ENCODE results near the gene BAIAP2.

BAIAP2 gene

GRCh38 chr17:81131486-81132196 is 96.7 kb downstream of the BAIAP2 start:
- Histone ChIP-seq H3K36me3 (ENCODE audit: insufficient read depth, low read length) (no peaks in the 10 kb centered on the region), H3K4me3 (ENCODE audit: low read depth in 1 of 2, low read length in 2 of 2) (no peak overlapping the region), H3K9me3 (ENCODE audit: low read length) (no peaks in the 10 kb centered on the region), H3K9ac (ENCODE audit: low read length) (no peak overlapping the region), H3K27ac (ENCODE audit: low read depth, low read length) (no peak overlapping the region), H3K4me1 (ENCODE audit: insufficient read depth, low read length) (no peaks in the 10 kb centered on the region), H3K27me3 (ENCODE audit: control insufficient read depth in 1 of 2, insufficient read depth in 2 of 2, low read length in 2 of 2) (peaks cover 0 to under 1% of the 10 kb centered on the region in 2 donors)

- H3K4me3 ChIP-seq (ENCODE audit: low read depth in 1 of 2, low read length in 2 of 2): no peak overlapping the region
- H3K4me1 ChIP-seq (ENCODE audit: insufficient read depth, low read length): no peaks in the 10 kb centered on the region
- H3K27ac ChIP-seq (ENCODE audit: low read depth, low read length): no peak overlapping the region
- no peaks in the 10 kb centered on the region for H3K36me3 ChIP-seq (ENCODE audit: insufficient read depth, low read length)
- H3K9ac ChIP-seq (ENCODE audit: low read length): no peak overlapping the region
- H3K27me3 ChIP-seq (ENCODE audit: control insufficient read depth in 1 of 2, insufficient read depth in 2 of 2, low read length in 2 of 2): no peaks in the 10 kb centered on the region
- no peaks in the 10 kb centered on the region for H3K9me3 ChIP-seq (ENCODE audit: low read length)
These were observed 97.2 kb downstream of the BAIAP2 start for GRCh38 chr17:81132197-81132540.

- H3K9me3 ChIP-seq (ENCODE audit: low read length): no peaks in the 10 kb centered on the region
- no peaks in the 10 kb centered on the region for H3K27me3 ChIP-seq (ENCODE audit: control insufficient read depth in 1 of 2, insufficient read depth in 2 of 2, low read length in 2 of 2)
- H3K4me3 ChIP-seq (ENCODE audit: low read depth in 1 of 2, low read length in 2 of 2): no peak overlapping the region
- no peak overlapping the region for H3K9ac ChIP-seq (ENCODE audit: low read length)
- no peaks in the 10 kb centered on the region for H3K36me3 ChIP-seq (ENCODE audit: insufficient read depth, low read length)
- no peak overlapping the region for H3K27ac ChIP-seq (ENCODE audit: low read depth, low read length)
- H3K4me1 ChIP-seq (ENCODE audit: insufficient read depth, low read length): no peaks in the 10 kb centered on the region
These were observed 98.1 kb downstream of the BAIAP2 start for GRCh38 chr17:81132770-81133723.

GRCh38 chr17:81134064-81134781 is 99.3 kb downstream of the BAIAP2 start:
- no peak overlapping the region for H3K4me3 ChIP-seq (ENCODE audit: low read depth in 1 of 2, low read length in 2 of 2)
- no peaks in the 10 kb centered on the region for H3K9me3 ChIP-seq (ENCODE audit: low read length)
- H3K4me1 ChIP-seq (ENCODE audit: insufficient read depth, low read length): no peaks in the 10 kb centered on the region
- no peak overlapping the region for H3K27ac ChIP-seq (ENCODE audit: low read depth, low read length)
- H3K9ac ChIP-seq (ENCODE audit: low read length): no peak overlapping the region
- no peaks in the 10 kb centered on the region for H3K27me3 ChIP-seq (ENCODE audit: control insufficient read depth in 1 of 2, insufficient read depth in 2 of 2, low read length in 2 of 2)
- no peaks in the 10 kb centered on the region for H3K36me3 ChIP-seq (ENCODE audit: insufficient read depth, low read length)

GRCh38 chr17:81135505-81136278 is 100.7 kb downstream of the BAIAP2 start:
- no peaks in the 10 kb centered on the region for H3K4me1 ChIP-seq (ENCODE audit: insufficient read depth, low read length)
- no peaks in the 10 kb centered on the region for H3K9me3 ChIP-seq (ENCODE audit: low read length)
- no peaks in the 10 kb centered on the region for H3K27me3 ChIP-seq (ENCODE audit: control insufficient read depth in 1 of 2, insufficient read depth in 2 of 2, low read length in 2 of 2)
- no peaks in the 10 kb centered on the region for H3K36me3 ChIP-seq (ENCODE audit: insufficient read depth, low read length)
- H3K4me3 ChIP-seq (ENCODE audit: low read depth in 1 of 2, low read length in 2 of 2): no peak overlapping the region
- no peak overlapping the region for H3K9ac ChIP-seq (ENCODE audit: low read length)
- H3K27ac ChIP-seq (ENCODE audit: low read depth, low read length): no peak overlapping the region

GRCh38 chr17:81136366-81136765 is 101.4 kb downstream of the BAIAP2 start:
- no peaks in the 10 kb centered on the region for H3K9me3 ChIP-seq (ENCODE audit: low read length)
- H3K36me3 ChIP-seq (ENCODE audit: insufficient read depth, low read length): no peaks in the 10 kb centered on the region
- H3K27me3 ChIP-seq (ENCODE audit: control insufficient read depth in 1 of 2, insufficient read depth in 2 of 2, low read length in 2 of 2): no peaks in the 10 kb centered on the region
- no peak overlapping the region for H3K4me3 ChIP-seq (ENCODE audit: low read depth in 1 of 2, low read length in 2 of 2)
- H3K4me1 ChIP-seq (ENCODE audit: insufficient read depth, low read length): no peaks in the 10 kb centered on the region
- no peak overlapping the region for H3K27ac ChIP-seq (ENCODE audit: low read depth, low read length)
- H3K9ac ChIP-seq (ENCODE audit: low read length): no peak overlapping the region

GRCh38 chr17:81137248-81137647 is 102.3 kb downstream of the BAIAP2 start:
- Histone ChIP-seq H3K4me3 (ENCODE audit: low read depth in 1 of 2, low read length in 2 of 2) (no peak overlapping the region), H3K4me1 (ENCODE audit: insufficient read depth, low read length) (no peaks in the 10 kb centered on the region), H3K27ac (ENCODE audit: low read depth, low read length) (no peak overlapping the region), H3K36me3 (ENCODE audit: insufficient read depth, low read length) (no peaks in the 10 kb centered on the region), H3K27me3 (ENCODE audit: control insufficient read depth in 1 of 2, insufficient read depth in 2 of 2, low read length in 2 of 2) (no peaks in the 10 kb centered on the region), H3K9me3 (ENCODE audit: low read length) (no peaks in the 10 kb centered on the region), H3K9ac (ENCODE audit: low read length) (no peak overlapping the region)

GRCh38 chr17:81138083-81138482 is 103.1 kb downstream of the BAIAP2 start:
- H3K36me3 ChIP-seq (ENCODE audit: insufficient read depth, low read length): no peaks in the 10 kb centered on the region
- H3K27ac ChIP-seq (ENCODE audit: low read depth, low read length): no peak overlapping the region
- H3K9ac ChIP-seq (ENCODE audit: low read length): no peak overlapping the region
- no peak overlapping the region for H3K4me3 ChIP-seq (ENCODE audit: low read depth in 1 of 2, low read length in 2 of 2)
- peaks cover 4% of the 10 kb centered on the region for H3K4me1 ChIP-seq (ENCODE audit: insufficient read depth, low read length)
- H3K9me3 ChIP-seq (ENCODE audit: low read length): no peaks in the 10 kb centered on the region
- H3K27me3 ChIP-seq (ENCODE audit: control insufficient read depth in 1 of 2, insufficient read depth in 2 of 2, low read length in 2 of 2): no peaks in the 10 kb centered on the region

- Histone ChIP-seq H3K27ac (ENCODE audit: low read depth, low read length) (no peak overlapping the region), H3K4me3 (ENCODE audit: low read depth in 1 of 2, low read length in 2 of 2) (no peak overlapping the region), H3K9me3 (ENCODE audit: low read length) (no peaks in the 10 kb centered on the region), H3K4me1 (ENCODE audit: insufficient read depth, low read length) (peaks cover 4% of the 10 kb centered on the region), H3K27me3 (ENCODE audit: control insufficient read depth in 1 of 2, insufficient read depth in 2 of 2, low read length in 2 of 2) (no peaks in the 10 kb centered on the region), H3K36me3 (ENCODE audit: insufficient read depth, low read length) (no peaks in the 10 kb centered on the region), H3K9ac (ENCODE audit: low read length) (no peak overlapping the region)
These were observed 103.5 kb downstream of the BAIAP2 start for GRCh38 chr17:81138500-81138899.

GRCh38 chr17:81139428-81139827 is 104.5 kb downstream of the BAIAP2 start:
- Histone ChIP-seq H3K9me3 (ENCODE audit: low read length) (no peaks in the 10 kb centered on the region), H3K27me3 (ENCODE audit: control insufficient read depth in 1 of 2, insufficient read depth in 2 of 2, low read length in 2 of 2) (no peaks in the 10 kb centered on the region), H3K9ac (ENCODE audit: low read length) (no peak overlapping the region), H3K4me1 (ENCODE audit: insufficient read depth, low read length) (peaks cover 4% of the 10 kb centered on the region), H3K4me3 (ENCODE audit: low read depth in 1 of 2, low read length in 2 of 2) (no peak overlapping the region), H3K36me3 (ENCODE audit: insufficient read depth, low read length) (no peaks in the 10 kb centered on the region), H3K27ac (ENCODE audit: low read depth, low read length) (no peak overlapping the region)

- Histone ChIP-seq H3K27me3 (ENCODE audit: control insufficient read depth in 1 of 2, insufficient read depth in 2 of 2, low read length in 2 of 2) (no peaks in the 10 kb centered on the region), H3K4me1 (ENCODE audit: insufficient read depth, low read length) (peaks cover 4% of the 10 kb centered on the region), H3K36me3 (ENCODE audit: insufficient read depth, low read length) (no peaks in the 10 kb centered on the region), H3K27ac (ENCODE audit: low read depth, low read length) (no peak overlapping the region), H3K9me3 (ENCODE audit: low read length) (no peaks in the 10 kb centered on the region), H3K9ac (ENCODE audit: low read length) (no peak overlapping the region), H3K4me3 (ENCODE audit: low read depth in 1 of 2, low read length in 2 of 2) (no peak overlapping the region)
These were observed 105.1 kb downstream of the BAIAP2 start for GRCh38 chr17:81140018-81140417.
